NCI-H2107 treated with DMSO at 0.1 percent for 48 hours (cell line): ENCODE measurements around the gene COMMD4.

ENCODE experiments used
- DNase-seq: peaks from one replicate; lab custom pipeline; 2025; ENCODE audit not compliant: unreplicated experiment; lab: John Stamatoyannopoulos, UW

The COMMD4 gene

GRCh38 chr15:75355369-75355768 is 19.5 kb downstream of the COMMD4 start:
- DNase-seq = no peak

DNA sequence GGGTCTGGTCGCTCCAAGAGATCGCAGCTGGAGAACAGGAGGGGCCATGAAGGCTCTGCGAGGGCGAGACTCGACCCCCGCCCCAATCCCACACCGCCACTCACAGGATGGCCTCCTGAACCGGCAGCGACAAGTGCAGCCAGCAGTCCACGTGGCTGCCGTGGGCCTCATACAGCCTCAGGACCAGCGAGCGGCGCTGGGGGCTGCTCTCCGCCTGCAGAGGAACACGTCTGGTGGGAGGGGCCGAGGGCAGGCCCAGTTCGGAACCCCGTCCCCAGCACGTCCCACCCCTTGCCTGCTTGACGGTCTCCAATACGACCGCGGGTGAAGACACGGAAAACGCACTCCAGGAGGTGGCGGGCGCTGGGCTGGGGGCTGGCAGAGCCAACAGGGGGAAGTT is 20.1 kb downstream of the COMMD4 start:
- DNase-seq = no peak

DNA sequence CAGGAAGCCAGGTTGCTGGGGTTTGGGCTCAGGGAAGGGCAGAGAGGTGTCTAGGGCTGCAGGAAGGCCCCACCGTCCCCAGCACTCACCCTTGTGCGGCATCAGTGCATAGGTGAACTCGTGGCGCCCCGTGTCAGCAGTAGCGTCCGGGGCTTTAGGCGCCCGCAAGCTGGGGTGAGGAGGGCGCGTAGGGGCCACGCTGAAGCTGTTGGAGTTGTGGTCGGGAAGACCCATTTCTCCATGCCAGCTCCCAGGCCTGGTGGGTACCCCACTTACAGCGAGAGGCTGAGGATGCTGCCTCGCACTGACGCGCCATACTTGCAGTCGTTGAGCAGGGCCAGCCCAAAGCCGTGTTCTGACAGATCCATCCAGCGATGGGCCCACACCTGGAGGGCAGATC is 20.7 kb downstream of the COMMD4 start:
- no peak for DNase-seq

DNA sequence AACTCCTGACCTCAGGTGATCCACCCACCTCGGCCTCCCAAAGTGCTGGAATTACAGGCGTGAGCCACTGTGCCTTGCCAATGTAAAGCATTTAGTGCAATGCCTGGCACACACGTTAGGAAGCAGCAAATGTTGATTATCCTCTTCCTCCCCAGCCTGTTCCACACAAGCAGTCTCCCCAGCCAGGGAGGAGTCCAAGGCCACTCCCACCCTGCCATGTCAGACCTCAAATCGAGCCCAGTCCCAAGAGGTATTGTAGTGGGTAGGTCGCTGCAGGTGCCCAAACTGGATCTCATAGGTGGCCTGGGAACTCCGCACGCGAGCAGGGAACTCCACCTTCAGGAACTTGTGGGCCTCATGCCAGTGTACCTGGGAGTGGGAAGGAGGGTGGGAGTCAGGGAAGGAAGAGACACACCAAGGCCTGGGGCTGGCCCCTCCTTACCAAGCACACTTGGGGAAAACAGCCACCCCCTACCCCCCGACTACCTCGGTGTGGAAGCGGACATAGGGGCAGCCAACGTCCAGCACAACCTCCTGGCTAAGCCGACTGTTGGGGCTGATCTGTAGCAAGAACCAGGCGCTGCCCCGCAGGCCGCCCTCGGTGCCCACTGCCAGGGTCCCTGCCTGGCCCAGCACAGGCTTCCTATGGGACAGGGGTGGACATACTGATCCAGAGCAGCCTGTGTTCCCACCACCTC is 22.3 kb downstream of the COMMD4 start:
- no peak for DNase-seq

DNA sequence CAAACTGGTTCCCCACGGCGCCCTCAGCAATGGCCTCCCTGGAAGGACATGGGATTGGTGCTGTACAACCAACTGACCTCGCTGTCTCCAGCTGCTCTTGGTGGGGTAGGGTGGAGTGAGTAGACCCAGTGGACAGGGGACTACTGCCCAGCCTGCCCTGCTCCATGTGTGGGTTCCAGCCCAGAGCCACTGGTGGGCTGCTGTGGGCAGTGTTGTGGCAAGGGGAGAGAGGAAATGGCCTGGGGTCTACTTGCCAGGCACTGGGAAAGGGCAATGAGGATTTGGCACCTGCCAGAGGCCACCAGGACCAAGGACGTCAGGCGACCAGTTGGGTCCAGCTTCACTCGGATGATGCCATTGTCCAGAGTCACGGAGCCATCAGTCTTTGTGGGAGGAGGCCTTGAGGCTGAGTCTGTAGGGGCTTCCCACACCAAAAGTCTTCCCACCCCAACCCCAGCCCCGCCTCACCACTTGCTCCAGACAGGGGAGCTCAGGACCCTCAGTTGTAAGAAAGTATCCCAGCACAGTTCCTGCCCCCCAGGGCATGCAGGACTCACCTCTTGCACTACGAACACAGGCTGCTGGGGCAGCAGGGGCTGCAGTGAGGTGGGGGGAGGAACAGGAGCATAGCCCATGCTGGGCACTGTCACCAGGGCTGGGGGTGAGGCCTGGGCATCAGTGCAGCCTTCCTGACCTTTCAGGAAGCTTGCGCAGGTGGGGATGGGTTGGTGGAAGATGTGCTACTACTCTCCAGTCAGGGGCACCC is 23.1 kb downstream of the COMMD4 start:
- DNase-seq = no peak

- DNase-seq = no peak
Measured at GRCh38 chr15:75359537-75360250, 23.8 kb downstream of the COMMD4 start.

GRCh38 chr15:75360391-75360790 is 24.5 kb downstream of the COMMD4 start:
- DNase-seq = no peak

- DNase-seq = no peak
Measured at GRCh38 chr15:75360856-75361255, 25.0 kb downstream of the COMMD4 start.

DNA sequence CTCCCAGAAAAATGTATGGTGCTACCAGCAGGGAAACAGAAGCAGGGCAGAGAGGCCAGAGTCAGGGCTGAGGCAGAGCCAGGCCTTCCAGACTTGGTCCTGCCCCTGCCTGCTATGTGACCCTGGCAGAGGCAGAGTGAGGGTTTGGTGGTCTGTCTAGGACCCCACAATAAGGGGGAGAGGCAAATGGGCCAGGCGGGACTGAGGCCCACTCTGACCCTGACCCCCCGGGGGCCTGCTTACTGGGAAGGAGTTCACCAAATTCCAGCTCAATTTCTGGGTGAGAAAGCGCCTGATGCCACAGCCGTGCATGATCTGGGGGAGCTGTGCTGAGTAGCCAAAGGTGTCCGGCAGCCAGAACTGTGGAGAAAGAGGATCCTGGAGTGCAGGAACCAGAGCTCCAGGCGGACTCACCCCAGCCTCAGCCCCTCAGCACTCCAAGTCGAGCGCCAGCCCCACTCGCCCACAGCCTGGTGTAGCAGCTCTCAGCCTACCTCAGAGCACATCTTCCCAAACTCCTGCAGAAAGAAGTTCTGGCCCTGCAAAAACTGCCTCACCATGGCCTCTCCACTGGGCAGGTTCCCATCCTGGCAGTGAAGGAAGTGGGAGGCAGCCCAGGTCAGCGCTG is 25.6 kb downstream of the COMMD4 start:
- DNase-seq = no peak

GRCh38 chr15:75361989-75362641 is 26.3 kb downstream of the COMMD4 start:
- DNase-seq = no peak

GRCh38 chr15:75362642-75363249 is 26.9 kb downstream of the COMMD4 start:
- no peak for DNase-seq

GRCh38 chr15:75363786-75364185 is 27.9 kb downstream of the COMMD4 start:
- DNase-seq = no peak

GRCh38 chr15:75364881-75365280 is 29.0 kb downstream of the COMMD4 start:
- no peak for DNase-seq

- DNase-seq = no peak
Measured at GRCh38 chr15:75366163-75366562, 30.3 kb downstream of the COMMD4 start.

GRCh38 chr15:75367006-75367405 is 31.1 kb downstream of the COMMD4 start:
- DNase-seq = no peak

DNA sequence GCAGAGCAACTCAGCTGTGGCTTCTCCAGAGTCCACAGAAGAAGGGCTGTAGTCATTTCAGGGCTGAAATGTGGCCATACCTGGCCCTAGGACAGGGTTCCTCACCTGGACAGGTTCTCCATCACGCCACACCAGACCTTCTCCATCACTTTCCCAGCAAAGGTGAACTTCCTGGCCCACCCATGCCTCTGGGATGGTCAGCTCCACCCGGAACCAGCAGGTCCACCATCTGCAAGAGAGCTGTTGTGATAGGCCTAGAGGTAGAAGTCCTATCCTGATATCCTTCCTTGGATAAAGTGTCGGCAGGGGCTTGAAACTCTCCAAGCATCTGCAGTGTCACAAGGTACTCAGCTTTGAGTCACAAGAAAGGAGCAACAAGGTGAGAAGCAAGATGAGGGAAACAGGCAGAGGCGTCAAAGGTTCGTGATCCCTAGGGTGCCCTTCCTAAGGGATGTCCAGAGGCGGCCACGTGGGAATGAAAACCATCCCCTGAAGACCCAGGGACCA is 31.6 kb downstream of the COMMD4 start:
- DNase-seq = no peak

GRCh38 chr15:75367913-75368688 is 32.2 kb downstream of the COMMD4 start, which contains the start of gene MAN2C1:
Gene MAN2C1 (minus strand): TSS chr15:75368607. CDS start chr15:75368583, 24 bp downstream.
- peak; percentile 77 for DNase-seq

- DNase-seq = no peak
Measured at GRCh38 chr15:75368689-75369239, 32.9 kb downstream of the COMMD4 start.

DNA sequence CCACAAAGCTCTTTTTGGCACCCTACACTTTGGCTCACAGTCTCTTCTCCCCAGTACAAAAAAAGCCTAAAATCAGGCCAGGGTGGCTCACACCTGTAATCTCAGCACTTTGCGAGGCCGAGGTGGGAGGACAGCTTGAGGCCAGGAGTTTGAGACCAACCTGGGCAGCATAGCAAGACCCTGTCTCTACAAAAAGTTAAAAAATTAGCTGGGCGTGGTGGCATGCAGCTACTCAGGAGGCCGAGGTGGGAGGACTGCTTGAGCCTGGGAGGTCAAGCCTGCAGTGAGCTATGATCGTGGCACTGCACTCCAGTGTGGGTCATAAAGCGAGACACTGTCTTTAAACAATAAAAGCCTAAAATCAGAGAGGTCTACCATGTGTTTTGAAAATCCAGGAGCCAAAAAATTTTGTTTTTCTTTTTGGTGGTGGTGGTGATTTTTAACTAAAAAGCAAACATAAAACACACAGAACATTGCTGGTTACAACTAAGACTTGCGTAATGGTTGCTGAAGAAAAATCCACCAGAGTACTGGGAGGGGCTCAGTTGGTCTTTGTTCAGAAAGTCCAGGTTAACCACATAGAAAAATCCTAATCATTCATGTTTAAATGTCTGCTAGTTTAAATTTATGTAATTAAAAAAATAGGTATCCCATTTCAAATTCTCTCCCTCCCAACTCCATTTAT is 34.2 kb downstream of the COMMD4 start:
- no peak for DNase-seq
